Uterus (tissue), 4 donors: Measurements from ENCODE around the gene CKMT2. TPM values are rescaled to one million over a fixed set of nuclear protein-coding genes. Genes with fewer than 3 reads are reported as not detected.
"Not testable (repeated sequence)": the region's sequence is repeated elsewhere in the genome, so short reads cannot be mapped to it uniquely, and the experiment has no call there.

ENCODE experiments used
- DNase-seq, 2 donors: peaks; one replicate each; pipeline ENCODE4 v3.0.0-alpha.2; 2019 to 2020
- H3K27ac ChIP-seq, 2 donors: fragments of 200-600 bp; sonication (generic); 1 replicate in 1 of 2; 2 replicates in 1 of 2; pipeline ENCODE4 v1.5.1; 2016 to 2018
- H3K27me3 ChIP-seq, 2 donors: fragments of 200-600 bp; sonication (generic); one replicate each; pipeline ENCODE4 v1.5.1; 2018 to 2019; ENCODE audit warnings: control low read depth in 1 of 2
- H3K36me3 ChIP-seq, 2 donors: fragments of 200-600 bp; sonication (generic); one replicate each; pipeline ENCODE4 v1.5.1; 2019; ENCODE audit warnings: control low read depth in 1 of 2
- H3K4me1 ChIP-seq, 2 donors: fragments of 200-600 bp; sonication (generic); one replicate each; pipeline ENCODE4 v1.5.1; 2018 to 2019; ENCODE audit warnings: control low read depth in 1 of 2
- H3K4me3 ChIP-seq, 2 donors: fragments of 200-600 bp; sonication (generic); 1 replicate in 1 of 2; 2 replicates in 1 of 2; pipeline ENCODE4 v1.5.1; 2018 to 2019; ENCODE audit warnings: mild to moderate bottlenecking in 1 of 2
- H3K9me3 ChIP-seq, 2 donors: fragments of 200-600 bp; sonication (generic); one replicate each; pipeline ENCODE4 v1.5.1; 2019; ENCODE audit warnings: control low read depth in 1 of 2
- CTCF ChIP-seq, 4 experiments: fragments of 200-600 bp in 2 of 4; fragments of 450-650 bp in 2 of 4; sonication (generic) in 2 of 4; IDR thresholded peaks; one replicate each; pipeline ENCODE4 v1.5.1; 2016 to 2019; ENCODE audit warnings: antibody characterized with exemption in 4 of 4, mild to moderate bottlenecking in 2 of 4, moderate library complexity in 1 of 4
- POLR2A ChIP-seq, 2 donors: fragments of 450-650 bp; IDR thresholded peaks; one replicate each; pipeline ENCODE4 v1.6.1; 2016; ENCODE audit warnings: antibody characterized with exemption in 2 of 2, mild to moderate bottlenecking in 1 of 2, moderate library complexity in 1 of 2
- intact Hi-C: fragments of 100-400 bp; cut with DNase I; formaldehyde crosslinking; loops from one replicate; pipeline ENCODE4 v1.15.1; 2023; ENCODE audit warnings: low total_unique reads
- total RNA-seq, 4 donors: library from RNA; depleted of rRNA in 3 of 4; stranded (reverse); fragments of >200 nt in 3 of 4; gene quantifications; one replicate each; pipeline versions ENCODE4 v1.1.0 to v1.2.4, GENCODE V29; 2014 to 2023
- donor health status: DM: yes; HTN: yes; CAD: no.

CKMT2 gene
- total RNA-seq, 4 donors from 2014 or later = 3.5 to 20.5 (median 9.8) TPM

GRCh38 chr5:81252904-81253303 is 19.8 kb downstream of the CKMT2 start:
- Histone ChIP-seq H3K4me3 (no peak overlapping the region), H3K4me1 (no peaks in the 10 kb centered on the region), H3K36me3 (no peaks in the 10 kb centered on the region), H3K27ac (no peak overlapping the region), H3K27me3 (no peaks in the 10 kb centered on the region), H3K9me3 (no peaks in the 10 kb centered on the region)
- TF ChIP-seq CTCF (IDR thresholded peaks at IDR 0.05) = no peak
- TF ChIP-seq POLR2A (IDR thresholded peaks at IDR 0.05) = no peak
- no peak for DNase-seq
- intact Hi-C loops = no loop called here

GRCh38 chr5:81253875-81254274 is 20.8 kb downstream of the CKMT2 start:
- Histone ChIP-seq H3K4me3 (no peak overlapping the region), H3K9me3 (no peaks in the 10 kb centered on the region), H3K36me3 (no peaks in the 10 kb centered on the region), H3K4me1 (no peaks in the 10 kb centered on the region), H3K27ac (no peak overlapping the region), H3K27me3 (no peaks in the 10 kb centered on the region)
- intact Hi-C loops = no loop called here
- no peak for DNase-seq
- TF ChIP-seq POLR2A (IDR thresholded peaks at IDR 0.05) (no peak), CTCF (IDR thresholded peaks at IDR 0.05) (no peak)

GRCh38 chr5:81254886-81255559 is 21.9 kb downstream of the CKMT2 start:
- H3K4me1 ChIP-seq = no peaks in the 10 kb centered on the region
- no peaks in the 10 kb centered on the region for H3K27me3 ChIP-seq
- DNase-seq = no peak
- intact Hi-C loops = no loop called here
- H3K27ac ChIP-seq = no peak overlapping the region
- no peaks in the 10 kb centered on the region for H3K36me3 ChIP-seq
- no peaks in the 10 kb centered on the region for H3K9me3 ChIP-seq
- no peak for TF ChIP-seq CTCF (IDR thresholded peaks at IDR 0.05)
- no peak for TF ChIP-seq POLR2A (IDR thresholded peaks at IDR 0.05)
- no peak overlapping the region for H3K4me3 ChIP-seq

GRCh38 chr5:81256766-81257165 is 23.6 kb downstream of the CKMT2 start:
- DNase-seq = no peak
- Histone ChIP-seq H3K27me3 (no peaks in the 10 kb centered on the region), H3K9me3 (no peaks in the 10 kb centered on the region), H3K4me3 (no peak overlapping the region), H3K36me3 (no peaks in the 10 kb centered on the region), H3K4me1 (no peaks in the 10 kb centered on the region), H3K27ac (no peak overlapping the region)
- no peak for TF ChIP-seq POLR2A (IDR thresholded peaks at IDR 0.05)
- no peak for TF ChIP-seq CTCF (IDR thresholded peaks at IDR 0.05)
- intact Hi-C loops = no loop called here

GRCh38 chr5:81262796-81263195 is 29.7 kb downstream of the CKMT2 start:
- H3K27ac ChIP-seq, H3K36me3 ChIP-seq, DNase-seq, H3K4me3 ChIP-seq, H3K9me3 ChIP-seq, H3K27me3 ChIP-seq, intact Hi-C loops, H3K4me1 ChIP-seq: not testable (repeated sequence)

GRCh38 chr5:81265101-81265500 is 32.0 kb downstream of the CKMT2 start:
- H3K9me3 ChIP-seq = no peaks in the 10 kb centered on the region
- H3K4me1 ChIP-seq = no peaks in the 10 kb centered on the region
- DNase-seq = no peak
- no peaks in the 10 kb centered on the region for H3K27me3 ChIP-seq
- no peak overlapping the region for H3K4me3 ChIP-seq
- no peak overlapping the region for H3K27ac ChIP-seq
- intact Hi-C loops = no loop called here
- TF ChIP-seq POLR2A (IDR thresholded peaks at IDR 0.05) = no peak
- no peak for TF ChIP-seq CTCF (IDR thresholded peaks at IDR 0.05)
- H3K36me3 ChIP-seq = no peaks in the 10 kb centered on the region
